Activated T-helper 2 cell treated with anti-CD3 and anti-CD28 coated beads, Interferon-gamma antibody, Interleukin-2, Interleukin-4, amounts not matched to agents 10 μg/mL and 5 μg/mL and 100 μg/mL, durations not matched to agents 14 hours and 24 hours and 36 hours (primary cell): Measurements from ENCODE around the gene GALNT11. TPM values are rescaled to one million over a fixed set of nuclear protein-coding genes. Genes with fewer than 3 reads are reported as not detected.

Experiments
- DNase-seq: peaks from one replicate; pipeline ENCODE4 v3.0.0; 2021; ENCODE audit warnings: low spot score
- H3K27ac Mint-ChIP-seq: one replicate; pipeline ENCODE4 v1.8.0; 2021; ENCODE audit warnings: mixed read lengths
- H3K27me3 Mint-ChIP-seq: one replicate; pipeline ENCODE4 v1.8.0; 2021; ENCODE audit warnings: low read depth, mixed read lengths
- H3K36me3 Mint-ChIP-seq: one replicate; pipeline ENCODE4 v1.8.0; 2021; ENCODE audit warnings: low read depth, mixed read lengths
- H3K4me1 Mint-ChIP-seq: one replicate; pipeline ENCODE4 v1.8.0; 2021; ENCODE audit warnings: low read depth, mixed read lengths
- H3K4me3 Mint-ChIP-seq: one replicate; pipeline ENCODE4 v1.8.0; 2021; ENCODE audit warnings: low read depth, mild to moderate bottlenecking, moderate library complexity, mixed read lengths
- H3K9me3 Mint-ChIP-seq: one replicate; pipeline ENCODE4 v1.8.0; 2021; ENCODE audit warnings: mixed read lengths
- intact Hi-C: fragments of 100-400 bp; cut with micrococcal nuclease; formaldehyde crosslinking; loops from one replicate; pipeline ENCODE4 v1.15.1; 2023
- total RNA-seq: library from RNA; stranded (reverse); gene quantifications from 2 replicates; pipeline ENCODE4 v1.2.3, GENCODE V29; 2022

Gene GALNT11
- total RNA-seq, 1 donor from 2014 or later: 22.8 TPM

GRCh38 chr7:152089183-152089582 lies 63.7 kb downstream of the GALNT11 start:
- Mint-ChIP-seq H3K9me3 (peaks cover 23% of the 10 kb centered on the region), H3K27ac (no peak overlapping the region), H3K36me3 (peaks cover 12% of the 10 kb centered on the region), H3K27me3 (no peaks in the 10 kb centered on the region), H3K4me3 (no peak overlapping the region), H3K4me1 (no peaks in the 10 kb centered on the region)
- intact Hi-C loops: no loop called here
- no peak for DNase-seq

GRCh38 chr7:152090747-152091146 lies 65.3 kb downstream of the GALNT11 start:
- no peak for DNase-seq
- H3K9me3 Mint-ChIP-seq: peaks cover 21% of the 10 kb centered on the region
- intact Hi-C loops: no loop called here
- H3K27ac Mint-ChIP-seq: no peak overlapping the region
- H3K4me1 Mint-ChIP-seq: no peaks in the 10 kb centered on the region
- no peaks in the 10 kb centered on the region for H3K27me3 Mint-ChIP-seq
- H3K4me3 Mint-ChIP-seq: no peak overlapping the region
- peaks cover 17% of the 10 kb centered on the region for H3K36me3 Mint-ChIP-seq

GRCh38 chr7:152093717-152094116 lies 68.2 kb downstream of the GALNT11 start:
- Mint-ChIP-seq H3K4me3 (no peak overlapping the region), H3K27ac (no peak overlapping the region), H3K4me1 (no peaks in the 10 kb centered on the region), H3K9me3 (peaks cover 9% of the 10 kb centered on the region), H3K27me3 (no peaks in the 10 kb centered on the region), H3K36me3 (peaks cover 12% of the 10 kb centered on the region)
- intact Hi-C loops: no loop called here
- no peak for DNase-seq

- H3K27me3 Mint-ChIP-seq: no peaks in the 10 kb centered on the region
- intact Hi-C loops: no loop called here
- H3K36me3 Mint-ChIP-seq: peaks cover 11% of the 10 kb centered on the region
- no peaks in the 10 kb centered on the region for H3K4me1 Mint-ChIP-seq
- H3K4me3 Mint-ChIP-seq: no peak overlapping the region
- H3K9me3 Mint-ChIP-seq: no peaks in the 10 kb centered on the region
- no peak for DNase-seq
- H3K27ac Mint-ChIP-seq: no peak overlapping the region
These were observed 70.3 kb downstream of the GALNT11 start for GRCh38 chr7:152095771-152096170.

GRCh38 chr7:152097330-152097729 lies 71.9 kb downstream of the GALNT11 start:
- H3K9me3 Mint-ChIP-seq: no peaks in the 10 kb centered on the region
- peaks cover 18% of the 10 kb centered on the region for H3K36me3 Mint-ChIP-seq
- no peak overlapping the region for H3K4me3 Mint-ChIP-seq
- H3K27ac Mint-ChIP-seq: no peak overlapping the region
- H3K27me3 Mint-ChIP-seq: no peaks in the 10 kb centered on the region
- no peaks in the 10 kb centered on the region for H3K4me1 Mint-ChIP-seq
- no peak for DNase-seq
- intact Hi-C loops: no loop called here

GRCh38 chr7:152103066-152103465 lies 77.6 kb downstream of the GALNT11 start:
- Mint-ChIP-seq H3K27me3 (no peaks in the 10 kb centered on the region), H3K27ac (no peak overlapping the region), H3K4me3 (no peak overlapping the region), H3K4me1 (no peaks in the 10 kb centered on the region), H3K36me3 (peaks cover 20% of the 10 kb centered on the region), H3K9me3 (no peaks in the 10 kb centered on the region)
- DNase-seq: no peak
- intact Hi-C loops: no loop called here

GRCh38 chr7:152103691-152104090 lies 78.2 kb downstream of the GALNT11 start:
- H3K27me3 Mint-ChIP-seq: no peaks in the 10 kb centered on the region
- peaks cover 20% of the 10 kb centered on the region for H3K36me3 Mint-ChIP-seq
- no peaks in the 10 kb centered on the region for H3K9me3 Mint-ChIP-seq
- DNase-seq: no peak
- intact Hi-C loops: no loop called here
- H3K4me3 Mint-ChIP-seq: no peak overlapping the region
- no peak overlapping the region for H3K27ac Mint-ChIP-seq
- no peaks in the 10 kb centered on the region for H3K4me1 Mint-ChIP-seq

GRCh38 chr7:152105205-152105604 lies 79.7 kb downstream of the GALNT11 start:
- Mint-ChIP-seq H3K9me3 (no peaks in the 10 kb centered on the region), H3K4me1 (peaks cover 7% of the 10 kb centered on the region), H3K36me3 (peaks cover 27% of the 10 kb centered on the region), H3K27ac (no peak overlapping the region), H3K4me3 (no peak overlapping the region), H3K27me3 (no peaks in the 10 kb centered on the region)
- DNase-seq: no peak
- intact Hi-C loops: no loop called here

GRCh38 chr7:152106990-152107389 lies 81.5 kb downstream of the GALNT11 start:
- H3K36me3 Mint-ChIP-seq: peaks cover 28% of the 10 kb centered on the region

GRCh38 chr7:152107945-152108344 lies 82.5 kb downstream of the GALNT11 start:
- H3K36me3 Mint-ChIP-seq: peaks cover 29% of the 10 kb centered on the region
- H3K27me3 Mint-ChIP-seq: no peaks in the 10 kb centered on the region
- H3K4me1 Mint-ChIP-seq: peaks cover 7% of the 10 kb centered on the region
- no peak for DNase-seq
- no peak overlapping the region for H3K27ac Mint-ChIP-seq
- H3K9me3 Mint-ChIP-seq: no peaks in the 10 kb centered on the region
- intact Hi-C loops: no loop called here
- H3K4me3 Mint-ChIP-seq: no peak overlapping the region

More at GRCh38 chr7:152106990-152107389, 81.5 kb downstream of the GALNT11 start:
- no peaks in the 10 kb centered on the region for H3K27me3 Mint-ChIP-seq
- DNase-seq: no peak
- no peaks in the 10 kb centered on the region for H3K9me3 Mint-ChIP-seq
- H3K27ac Mint-ChIP-seq: no peak overlapping the region
- peaks cover 7% of the 10 kb centered on the region for H3K4me1 Mint-ChIP-seq
- no peak overlapping the region for H3K4me3 Mint-ChIP-seq
- intact Hi-C loops: no loop called here

- H3K36me3 Mint-ChIP-seq: peaks cover 33% of the 10 kb centered on the region
- intact Hi-C loops: no loop called here
These were observed 82.9 kb downstream of the GALNT11 start for GRCh38 chr7:152108359-152108758.

GRCh38 chr7:152112829-152113228 lies 87.4 kb downstream of the GALNT11 start:
- no peak overlapping the region for H3K27ac Mint-ChIP-seq
- H3K27me3 Mint-ChIP-seq: no peaks in the 10 kb centered on the region
- no peaks in the 10 kb centered on the region for H3K9me3 Mint-ChIP-seq
- DNase-seq: no peak
- H3K4me1 Mint-ChIP-seq: peaks cover 7% of the 10 kb centered on the region
- H3K4me3 Mint-ChIP-seq: no peak overlapping the region
- intact Hi-C loops: no loop called here
- peaks cover 39% of the 10 kb centered on the region for H3K36me3 Mint-ChIP-seq

More at GRCh38 chr7:152108359-152108758, 82.9 kb downstream of the GALNT11 start:
- H3K4me3 Mint-ChIP-seq: no peak overlapping the region
- no peak for DNase-seq
- no peaks in the 10 kb centered on the region for H3K27me3 Mint-ChIP-seq
- no peaks in the 10 kb centered on the region for H3K9me3 Mint-ChIP-seq
- peaks cover 7% of the 10 kb centered on the region for H3K4me1 Mint-ChIP-seq
- H3K27ac Mint-ChIP-seq: no peak overlapping the region

GRCh38 chr7:152115021-152115718 lies 89.7 kb downstream of the GALNT11 start:
- H3K36me3 Mint-ChIP-seq: peaks cover 54% of the 10 kb centered on the region
- no peaks in the 10 kb centered on the region for H3K9me3 Mint-ChIP-seq
- no peak overlapping the region for H3K4me3 Mint-ChIP-seq
- no peaks in the 10 kb centered on the region for H3K4me1 Mint-ChIP-seq
- intact Hi-C loops: no loop called here
- no peaks in the 10 kb centered on the region for H3K27me3 Mint-ChIP-seq
- DNase-seq: no peak
- no peak overlapping the region for H3K27ac Mint-ChIP-seq
